ENCODE measurements around the gene NDUFS5.
"Not testable (repeated sequence)": the region's sequence is repeated elsewhere in the genome, so short reads cannot be mapped to it uniquely, and the experiment has no call there.

The NDUFS5 gene

DNA sequence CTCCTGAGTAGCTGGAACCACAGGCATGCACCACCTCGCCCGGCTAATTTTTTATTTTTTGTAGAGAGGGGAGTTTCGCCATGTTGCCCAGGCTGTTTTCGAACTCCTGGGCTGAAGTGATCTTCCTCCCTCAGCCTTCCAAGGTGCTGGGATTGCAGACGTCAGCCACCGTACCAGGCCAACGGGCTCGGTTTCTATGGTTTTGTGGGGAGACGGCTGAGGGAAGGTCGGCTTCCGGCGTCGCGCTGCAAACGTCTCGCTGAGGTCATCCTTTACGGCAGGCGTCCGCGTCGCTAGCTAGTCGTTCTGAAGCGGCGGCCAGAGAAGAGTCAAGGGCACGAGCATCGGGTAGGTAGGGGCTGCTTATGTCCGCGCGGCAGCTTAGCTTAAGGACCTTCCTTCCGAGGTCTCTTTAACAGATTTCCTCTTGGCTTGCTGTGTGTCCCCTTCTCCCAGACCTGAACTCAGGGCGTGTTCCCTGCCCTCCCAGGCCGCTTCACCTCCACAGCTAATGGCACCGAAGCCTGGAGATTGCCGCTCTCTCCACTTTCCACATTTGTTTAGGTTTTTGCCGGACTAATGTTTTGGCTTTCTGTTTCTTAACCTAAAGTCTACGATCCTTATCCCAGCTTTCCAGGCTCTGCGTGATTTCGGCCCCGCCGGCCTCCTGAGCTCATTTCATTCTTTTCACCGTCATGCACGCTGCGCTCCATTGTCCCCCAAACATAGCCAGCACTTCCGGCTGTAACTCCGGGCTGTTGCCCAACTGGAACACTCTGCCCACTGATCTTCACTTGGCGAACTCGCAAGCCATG is at the start of gene NDUFS5:
Gene NDUFS5, plus strand, starts transcription at position 300 of the 815 bp plus-strand sequence. CDS start 2,375 bp downstream, outside the sequence.
- H3K4me2 ChIP-seq: peak within 1 kb of the TSS; percentile 79
- H3K27ac ChIP-seq: peak within 1 kb of the TSS; percentile 92
- TF ChIP-seq Cebpa-rat (IDR thresholded peaks at IDR 0.05): peak; percentile 78
- H3K4me1 ChIP-seq: peaks cover 15% of the 10 kb centered on the region
- H3K36me3 ChIP-seq: peaks cover 28% of the 10 kb centered on the region
- peak within 1 kb of the TSS; percentile 84 for H3K4me3 ChIP-seq
- peaks cover 8% of the 10 kb centered on the region; the same call in 1 of the 2 replicates for H3K9me3 ChIP-seq
- H4K20me1 ChIP-seq: peaks cover 7% of the 10 kb centered on the region
- no peaks in the 10 kb centered on the region for H3K27me3 ChIP-seq
- H3K9ac ChIP-seq: peak within 1 kb of the TSS; percentile 93

DNA sequence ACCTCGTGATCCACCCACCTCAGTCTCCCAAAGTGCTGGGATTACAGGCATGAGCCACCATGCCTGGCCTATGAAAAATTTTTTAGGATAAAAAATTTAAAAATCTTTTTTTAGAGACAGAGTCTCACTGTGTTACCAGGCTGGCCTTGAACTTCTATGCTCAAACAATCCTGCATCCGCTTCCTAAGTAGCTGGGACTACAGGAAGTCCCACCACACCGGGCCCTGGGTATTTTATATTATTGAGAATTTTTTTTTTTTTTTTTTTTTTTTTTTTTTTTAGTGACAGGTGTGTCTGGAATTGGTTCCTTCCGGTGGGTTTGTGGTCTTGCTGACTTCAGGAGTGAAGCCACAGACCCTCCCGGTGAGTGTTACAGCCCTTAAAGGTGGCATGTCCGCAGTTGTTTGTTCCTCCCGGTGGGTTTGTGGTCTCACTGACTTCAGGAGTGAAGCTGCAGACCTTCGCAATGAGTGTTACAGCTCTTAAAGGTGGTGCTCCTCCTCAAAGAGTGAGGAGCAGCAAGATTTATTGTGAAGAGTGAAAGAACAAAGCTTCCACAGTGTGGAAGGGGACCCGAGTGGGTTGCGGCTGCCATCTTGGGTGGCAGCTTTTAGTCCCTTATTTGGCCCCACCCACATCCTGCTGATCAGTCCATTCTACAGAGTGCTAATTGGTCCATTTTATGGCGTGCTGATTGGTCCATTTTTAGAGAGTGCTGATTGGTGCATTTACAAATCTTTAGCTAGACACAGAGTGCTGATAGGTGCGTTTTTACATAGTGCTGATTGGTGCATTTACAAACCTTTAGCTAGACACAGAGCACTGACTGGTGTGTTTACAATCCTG is 48.5 kb upstream of the NDUFS5 start:
- H3K4me1 ChIP-seq, H4K20me1 ChIP-seq, H3K27me3 ChIP-seq, H3K36me3 ChIP-seq, H3K4me3 ChIP-seq, H3K4me2 ChIP-seq, H3K27ac ChIP-seq, H3K9ac ChIP-seq: not testable (repeated sequence)
- H3K9me3 ChIP-seq: peaks cover 32% of the 10 kb centered on the region

DNA sequence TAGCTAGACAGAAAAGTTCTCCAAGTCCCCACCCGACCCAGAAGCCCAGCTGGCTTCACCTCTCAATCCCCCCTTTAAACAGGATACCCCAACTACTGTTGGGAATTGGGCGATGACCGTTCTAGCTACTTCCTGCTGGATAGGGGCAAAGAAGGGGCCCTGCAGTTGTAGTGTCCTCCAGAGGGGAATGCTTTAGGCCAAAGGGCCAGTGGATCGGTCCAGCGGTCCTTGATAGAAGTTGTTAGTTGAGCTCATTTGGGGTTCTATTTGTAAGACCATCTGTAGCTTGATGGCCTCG is 48.0 kb upstream of the NDUFS5 start:
- not testable (repeated sequence) for H3K4me1 ChIP-seq, H3K27ac ChIP-seq, H3K9ac ChIP-seq, H3K36me3 ChIP-seq, H4K20me1 ChIP-seq, H3K4me3 ChIP-seq, H3K27me3 ChIP-seq, H3K4me2 ChIP-seq
- H3K9me3 ChIP-seq: peaks cover 32% of the 10 kb centered on the region

DNA sequence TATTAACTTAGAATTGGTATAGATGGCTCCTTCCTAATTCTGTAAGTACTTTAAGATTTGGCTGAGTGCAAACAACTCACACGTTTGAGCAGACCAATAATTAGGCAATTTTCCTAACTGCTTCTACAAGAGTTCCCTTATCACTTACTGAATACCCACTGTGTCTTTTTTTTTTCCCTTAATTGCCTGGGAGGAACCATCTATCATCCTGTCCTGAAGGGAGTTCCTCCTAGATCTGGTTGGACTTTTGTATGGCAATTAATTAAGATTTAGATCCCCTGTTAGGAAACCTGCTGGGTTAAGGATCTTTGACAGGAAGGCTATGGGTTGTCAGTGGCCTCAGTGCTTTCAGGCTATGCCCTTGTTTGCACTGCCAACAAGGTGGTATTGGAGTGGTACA is 46.8 kb upstream of the NDUFS5 start:
- not testable (repeated sequence) for H4K20me1 ChIP-seq, H3K36me3 ChIP-seq, H3K27me3 ChIP-seq, H3K4me3 ChIP-seq, H3K27ac ChIP-seq, H3K4me2 ChIP-seq, H3K9ac ChIP-seq
- Histone ChIP-seq H3K4me1 (peaks cover 12% of the 10 kb centered on the region), H3K9me3 (peaks cover 32% of the 10 kb centered on the region)

GRCh38 chr1:38989979-38990378 is 36.2 kb upstream of the NDUFS5 start:
- Histone ChIP-seq H3K4me3 (no peak overlapping the region), H3K9me3 (no peaks in the 10 kb centered on the region), H3K27ac (peak overlapping the region; percentile 95; the same call in 1 of the 2 replicates), H3K27me3 (no peaks in the 10 kb centered on the region), H3K36me3 (peaks cover 19% of the 10 kb centered on the region), H3K4me1 (peaks cover 32% of the 10 kb centered on the region), H4K20me1 (peaks cover 36% of the 10 kb centered on the region), H3K4me2 (peak overlapping the region; percentile 77), H3K9ac (no peak overlapping the region; the same call in 1 of the 2 replicates)
- no peak for TF ChIP-seq Cebpa-rat (IDR thresholded peaks at IDR 0.05)

DNA sequence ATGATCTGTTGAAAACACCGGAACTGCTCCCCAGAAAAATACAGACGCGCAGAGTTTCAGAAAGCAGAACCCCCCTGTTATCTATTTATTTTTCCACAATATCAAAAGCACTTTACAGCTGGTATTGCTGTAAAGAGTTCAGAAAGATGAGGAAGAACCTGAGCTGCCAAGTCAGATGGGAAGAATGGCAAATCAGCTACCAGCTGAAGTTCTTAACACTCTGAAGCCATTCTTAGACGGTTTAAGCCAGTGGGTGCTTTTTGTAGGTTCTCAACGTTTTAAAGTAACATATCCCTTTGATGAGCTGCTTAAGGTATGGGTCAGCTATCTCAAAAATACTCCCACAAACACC is 35.8 kb upstream of the NDUFS5 start:
- no peaks in the 10 kb centered on the region for H3K27me3 ChIP-seq
- TF ChIP-seq Cebpa-rat (IDR thresholded peaks at IDR 0.05): no peak
- H3K4me3 ChIP-seq: peak overlapping the region; percentile 93
- H3K4me2 ChIP-seq: peak overlapping the region; percentile 77
- no peaks in the 10 kb centered on the region for H3K9me3 ChIP-seq
- peaks cover 32% of the 10 kb centered on the region for H3K4me1 ChIP-seq
- H4K20me1 ChIP-seq: peaks cover 40% of the 10 kb centered on the region
- H3K27ac ChIP-seq: peak overlapping the region; percentile 95
- peak overlapping the region; percentile 94; the same call in 1 of the 2 replicates for H3K9ac ChIP-seq
- peaks cover 23% of the 10 kb centered on the region for H3K36me3 ChIP-seq

DNA sequence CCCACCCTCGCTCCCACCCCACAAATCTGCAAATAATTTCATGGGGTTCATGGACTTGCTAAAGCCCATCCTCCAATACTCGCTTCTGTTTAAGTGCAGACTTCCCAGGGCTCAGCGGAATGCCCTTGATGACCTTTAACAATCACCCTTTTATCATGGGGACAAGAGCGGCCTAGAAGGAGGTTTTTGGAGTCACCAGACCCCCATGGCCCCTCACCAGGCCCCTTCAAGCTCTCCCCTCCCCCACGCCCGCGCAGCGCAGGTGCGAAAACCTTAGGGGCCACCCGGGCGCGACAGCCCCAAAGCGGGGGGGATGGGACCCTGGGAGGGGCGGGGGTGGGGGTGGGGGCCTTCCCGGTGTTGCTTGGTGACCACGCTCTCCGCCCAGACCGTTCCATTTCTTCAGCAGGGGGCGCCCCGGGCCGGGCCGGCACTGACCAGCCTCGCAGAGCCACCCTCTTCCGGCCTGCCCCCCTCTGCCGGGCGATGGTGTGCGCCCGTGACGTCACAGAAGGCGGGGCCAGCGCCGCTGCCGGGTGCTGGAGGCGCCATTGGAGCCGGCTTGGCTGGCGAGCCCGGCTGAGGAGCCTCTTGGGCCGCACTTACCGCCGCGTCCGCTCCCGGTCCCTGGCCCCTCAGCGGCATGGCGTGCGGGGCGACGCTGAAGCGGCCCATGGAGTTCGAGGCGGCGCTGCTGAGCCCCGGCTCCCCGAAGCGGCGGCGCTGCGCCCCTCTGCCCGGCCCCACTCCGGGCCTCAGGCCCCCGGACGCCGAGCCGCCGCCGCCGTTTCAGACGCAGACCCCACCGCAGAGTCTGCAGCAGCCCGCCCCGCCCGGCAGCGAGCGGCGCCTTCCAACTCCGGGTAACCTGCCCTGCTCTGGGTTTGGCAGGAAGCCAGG is 35.2 kb upstream of the NDUFS5 start, which contains the start of gene AKIRIN1:
Gene AKIRIN1, plus strand, starts transcription at position 539 of the 900 bp plus-strand sequence. Its CDS starts 105 bp downstream, at position 644.
- H3K27me3 ChIP-seq: no peaks in the 10 kb centered on the region
- peak within 1 kb of the TSS; percentile 87 for H3K4me2 ChIP-seq
- no peak for TF ChIP-seq Cebpa-rat (IDR thresholded peaks at IDR 0.05)
- H4K20me1 ChIP-seq: peaks cover 46% of the 10 kb centered on the region
- peak within 1 kb of the TSS; percentile 93 for H3K4me3 ChIP-seq
- H3K9me3 ChIP-seq: no peaks in the 10 kb centered on the region
- H3K27ac ChIP-seq: peak within 1 kb of the TSS; percentile 95
- H3K9ac ChIP-seq: peak within 1 kb of the TSS; percentile 94
- peaks cover 38% of the 10 kb centered on the region for H3K4me1 ChIP-seq
- peaks cover 29% of the 10 kb centered on the region for H3K36me3 ChIP-seq

- peak overlapping the region; percentile 95 for H3K27ac ChIP-seq
- peaks cover 46% of the 10 kb centered on the region for H3K4me1 ChIP-seq
- TF ChIP-seq Cebpa-rat (IDR thresholded peaks at IDR 0.05): no peak
- peak overlapping the region; percentile 94 for H3K9ac ChIP-seq
- peak overlapping the region; percentile 87 for H3K4me2 ChIP-seq
- no peaks in the 10 kb centered on the region for H3K9me3 ChIP-seq
- H3K36me3 ChIP-seq: peaks cover 37% of the 10 kb centered on the region
- no peaks in the 10 kb centered on the region for H3K27me3 ChIP-seq
- peaks cover 55% of the 10 kb centered on the region for H4K20me1 ChIP-seq
- peak overlapping the region; percentile 93 for H3K4me3 ChIP-seq
These were observed 34.3 kb upstream of the NDUFS5 start for GRCh38 chr1:38991638-38992411.
